Activated naive CD8-positive, alpha-beta T cell treated with anti-CD3 and anti-CD28 coated beads, Interleukin-2, amount 50 U/mL, for 24 hours (primary cell): Measurements from ENCODE around the gene PLEKHA7.
"Not testable (repeated sequence)": the region's sequence is repeated elsewhere in the genome, so short reads cannot be mapped to it uniquely, and the experiment has no call there.

Source experiments
- ATAC-seq: fragments of 150-1000 bp; cut with Tn5 transposase; one replicate; pipeline ENCODE4 v1.10.0; 2021
- DNase-seq: peaks from one replicate; pipeline ENCODE4 v3.0.0; 2021
- H3K27ac Mint-ChIP-seq: one replicate; pipeline ENCODE4 v1.8.0; 2021; ENCODE audit warnings: mild to moderate bottlenecking, mixed read lengths
- H3K27me3 Mint-ChIP-seq: one replicate; pipeline ENCODE4 v1.8.0; 2021; ENCODE audit warnings: mixed read lengths
- H3K36me3 Mint-ChIP-seq: one replicate; pipeline ENCODE4 v1.8.0; 2021; ENCODE audit warnings: low read depth, mixed read lengths
- H3K4me1 Mint-ChIP-seq: one replicate; pipeline ENCODE4 v1.8.0; 2021; ENCODE audit warnings: mixed read lengths
- H3K4me3 Mint-ChIP-seq: one replicate; pipeline ENCODE4 v1.8.0; 2021; ENCODE audit warnings: mild to moderate bottlenecking, moderate library complexity, mixed read lengths
- H3K9me3 Mint-ChIP-seq: one replicate; pipeline ENCODE4 v1.8.0; 2021; ENCODE audit warnings: mixed read lengths

The PLEKHA7 gene

GRCh38 chr11:16889905-16890304, 124.3 kb downstream of the PLEKHA7 start:
- H3K4me3 Mint-ChIP-seq: no peak overlapping the region
- H3K27ac Mint-ChIP-seq: peak overlapping the region; percentile 33
- H3K4me1 Mint-ChIP-seq: peaks cover 13% of the 10 kb centered on the region
- DNase-seq: no peak
- no peak for ATAC-seq
- H3K9me3 Mint-ChIP-seq: peaks cover 16% of the 10 kb centered on the region
- no peaks in the 10 kb centered on the region for H3K27me3 Mint-ChIP-seq
- peaks cover 11% of the 10 kb centered on the region for H3K36me3 Mint-ChIP-seq

GRCh38 chr11:16889010-16889409, 125.2 kb downstream of the PLEKHA7 start:
- Mint-ChIP-seq H3K9me3 (peaks cover 16% of the 10 kb centered on the region), H3K36me3 (peaks cover 11% of the 10 kb centered on the region), H3K4me1 (peaks cover 13% of the 10 kb centered on the region)
- DNase-seq, ATAC-seq, H3K4me3 Mint-ChIP-seq, H3K27ac Mint-ChIP-seq, H3K27me3 Mint-ChIP-seq: not testable (repeated sequence)

GRCh38 chr11:16887887-16888286, 126.3 kb downstream of the PLEKHA7 start:
- not testable (repeated sequence) for DNase-seq, H3K4me3 Mint-ChIP-seq, H3K27ac Mint-ChIP-seq, H3K27me3 Mint-ChIP-seq, ATAC-seq
- Mint-ChIP-seq H3K36me3 (peaks cover 11% of the 10 kb centered on the region), H3K4me1 (peaks cover 13% of the 10 kb centered on the region), H3K9me3 (peaks cover 16% of the 10 kb centered on the region)

- Mint-ChIP-seq H3K27me3 (peaks cover 11% of the 10 kb centered on the region), H3K36me3 (no peaks in the 10 kb centered on the region), H3K4me3 (no peak overlapping the region), H3K9me3 (no peaks in the 10 kb centered on the region), H3K27ac (no peak overlapping the region), H3K4me1 (no peaks in the 10 kb centered on the region)
- ATAC-seq (no peak), DNase-seq (no peak)
Observed at GRCh38 chr11:16883174-16883573, 131.0 kb downstream of the PLEKHA7 start.

- Mint-ChIP-seq H3K27ac (no peak overlapping the region), H3K9me3 (no peaks in the 10 kb centered on the region), H3K4me1 (no peaks in the 10 kb centered on the region), H3K4me3 (no peak overlapping the region), H3K36me3 (no peaks in the 10 kb centered on the region), H3K27me3 (peaks cover 14% of the 10 kb centered on the region)
- DNase-seq: no peak
- ATAC-seq: no peak
Observed at GRCh38 chr11:16881766-16882165, 132.4 kb downstream of the PLEKHA7 start.

GRCh38 chr11:16881074-16881709, 133.0 kb downstream of the PLEKHA7 start:
- DNase-seq (no peak), ATAC-seq (no peak)
- peaks cover 14% of the 10 kb centered on the region for H3K27me3 Mint-ChIP-seq
- H3K9me3 Mint-ChIP-seq: no peaks in the 10 kb centered on the region
- H3K4me3 Mint-ChIP-seq: no peak overlapping the region
- H3K4me1 Mint-ChIP-seq: no peaks in the 10 kb centered on the region
- H3K27ac Mint-ChIP-seq: no peak overlapping the region
- no peaks in the 10 kb centered on the region for H3K36me3 Mint-ChIP-seq

GRCh38 chr11:16880184-16880801, 133.9 kb downstream of the PLEKHA7 start:
- no peaks in the 10 kb centered on the region for H3K36me3 Mint-ChIP-seq
- peaks cover 17% of the 10 kb centered on the region for H3K27me3 Mint-ChIP-seq
- DNase-seq (no peak), ATAC-seq (no peak)
- no peaks in the 10 kb centered on the region for H3K4me1 Mint-ChIP-seq
- H3K27ac Mint-ChIP-seq: no peak overlapping the region
- no peak overlapping the region for H3K4me3 Mint-ChIP-seq
- no peaks in the 10 kb centered on the region for H3K9me3 Mint-ChIP-seq

- Mint-ChIP-seq H3K9me3 (no peaks in the 10 kb centered on the region), H3K27me3 (peaks cover 17% of the 10 kb centered on the region), H3K4me1 (no peaks in the 10 kb centered on the region), H3K27ac (no peak overlapping the region), H3K4me3 (no peak overlapping the region), H3K36me3 (no peaks in the 10 kb centered on the region)
- DNase-seq: no peak
- no peak for ATAC-seq
Observed at GRCh38 chr11:16879690-16880089, 134.5 kb downstream of the PLEKHA7 start.

GRCh38 chr11:16876837-16877236, 137.4 kb downstream of the PLEKHA7 start:
- Mint-ChIP-seq H3K27me3 (peaks cover 11% of the 10 kb centered on the region), H3K4me1 (no peaks in the 10 kb centered on the region), H3K27ac (no peak overlapping the region), H3K4me3 (no peak overlapping the region), H3K36me3 (no peaks in the 10 kb centered on the region), H3K9me3 (no peaks in the 10 kb centered on the region)
- no peak for DNase-seq
- no peak for ATAC-seq

GRCh38 chr11:16876053-16876752, 138.0 kb downstream of the PLEKHA7 start:
- Mint-ChIP-seq H3K36me3 (no peaks in the 10 kb centered on the region), H3K4me3 (no peak overlapping the region), H3K27me3 (peaks cover 9% of the 10 kb centered on the region), H3K27ac (no peak overlapping the region), H3K9me3 (no peaks in the 10 kb centered on the region), H3K4me1 (no peaks in the 10 kb centered on the region)
- ATAC-seq: no peak
- no peak for DNase-seq

- Mint-ChIP-seq H3K9me3 (no peaks in the 10 kb centered on the region), H3K4me3 (no peak overlapping the region), H3K36me3 (no peaks in the 10 kb centered on the region), H3K27me3 (peaks cover 9% of the 10 kb centered on the region), H3K27ac (no peak overlapping the region), H3K4me1 (no peaks in the 10 kb centered on the region)
- DNase-seq (no peak), ATAC-seq (no peak)
Observed at GRCh38 chr11:16874275-16874975, 139.8 kb downstream of the PLEKHA7 start.

GRCh38 chr11:16873289-16873688, 140.9 kb downstream of the PLEKHA7 start:
- H3K36me3 Mint-ChIP-seq: no peaks in the 10 kb centered on the region

GRCh38 chr11:16871368-16871767, 142.8 kb downstream of the PLEKHA7 start:
- DNase-seq (no peak), ATAC-seq (no peak)
- Mint-ChIP-seq H3K27me3 (peaks cover 3% of the 10 kb centered on the region), H3K4me1 (peaks cover 7% of the 10 kb centered on the region), H3K27ac (no peak overlapping the region), H3K9me3 (no peaks in the 10 kb centered on the region), H3K36me3 (peaks cover 2% of the 10 kb centered on the region), H3K4me3 (no peak overlapping the region)

More at GRCh38 chr11:16873289-16873688, 140.9 kb downstream of the PLEKHA7 start:
- H3K4me3 Mint-ChIP-seq: no peak overlapping the region
- H3K9me3 Mint-ChIP-seq: no peaks in the 10 kb centered on the region
- H3K27me3 Mint-ChIP-seq: peaks cover 6% of the 10 kb centered on the region
- ATAC-seq (no peak), DNase-seq (no peak)
- H3K4me1 Mint-ChIP-seq: no peaks in the 10 kb centered on the region
- no peak overlapping the region for H3K27ac Mint-ChIP-seq

- no peak for ATAC-seq
- no peak overlapping the region for H3K4me3 Mint-ChIP-seq
- DNase-seq: no peak
- H3K9me3 Mint-ChIP-seq: peaks cover 7% of the 10 kb centered on the region
- H3K4me1 Mint-ChIP-seq: peaks cover 28% of the 10 kb centered on the region
- peaks cover 18% of the 10 kb centered on the region for H3K36me3 Mint-ChIP-seq
- H3K27me3 Mint-ChIP-seq: peaks cover 3% of the 10 kb centered on the region
- no peak overlapping the region for H3K27ac Mint-ChIP-seq
Observed at GRCh38 chr11:16867097-16867496, 147.1 kb downstream of the PLEKHA7 start.
